Epithelial cell of proximal tubule (primary cell): ENCODE data around the gene TNFRSF13B. TPM values are rescaled to one million over a fixed set of nuclear protein-coding genes. Genes with fewer than 3 reads are reported as not detected.
"Not testable (repeated sequence)": the region's sequence is repeated elsewhere in the genome, so short reads cannot be mapped to it uniquely, and the experiment has no call there.

Experiments used
- DNase-seq: peaks from one replicate; pipeline ENCODE4 v3.0.0-alpha.2; 2011; ENCODE audit warnings: low read depth
- H3K4me3 ChIP-seq: 2 replicates; pipeline ENCODE4 v1.5.1; 2011; ENCODE audit warnings: low read depth, mild to moderate bottlenecking, low read length
- CTCF ChIP-seq: conservative IDR thresholded peaks from 2 replicates; pipeline ENCODE4 v1.5.1; 2012; ENCODE audit warnings: low read depth, mild to moderate bottlenecking, low read length
- total RNA-seq: library from RNA; depleted of rRNA; stranded (reverse); fragments of >200 nt; gene quantifications from 2 replicates; pipeline ENCODE4 v1.2.3, GENCODE V29; 2015

The TNFRSF13B gene
- total RNA-seq, 1 donor from 2014 or later = not detected

- TF ChIP-seq CTCF = no peak
- H3K4me3 ChIP-seq = no peak overlapping the region
- DNase-seq = no peak
These were observed 10.1 kb downstream of the TNFRSF13B start for GRCh38 chr17:16961792-16962191.

- not testable (repeated sequence) for H3K4me3 ChIP-seq, DNase-seq
These were observed 10.9 kb downstream of the TNFRSF13B start for GRCh38 chr17:16961022-16961421.

- not testable (repeated sequence) for H3K4me3 ChIP-seq, DNase-seq
These were observed 16.9 kb downstream of the TNFRSF13B start for GRCh38 chr17:16955011-16955410.

GRCh38 chr17:16954521-16954920 lies 17.4 kb downstream of the TNFRSF13B start:
- H3K4me3 ChIP-seq = no peak overlapping the region
- no peak for TF ChIP-seq CTCF
- no peak for DNase-seq

- TF ChIP-seq CTCF = no peak
- DNase-seq = no peak
- H3K4me3 ChIP-seq = no peak overlapping the region
These were observed 18.1 kb downstream of the TNFRSF13B start for GRCh38 chr17:16953841-16954240.

- no peak for TF ChIP-seq CTCF
- no peak for DNase-seq
- no peak overlapping the region for H3K4me3 ChIP-seq
These were observed 18.6 kb downstream of the TNFRSF13B start for GRCh38 chr17:16953347-16953746.

- no peak overlapping the region for H3K4me3 ChIP-seq
- DNase-seq = no peak
- TF ChIP-seq CTCF = no peak
These were observed 19.5 kb downstream of the TNFRSF13B start for GRCh38 chr17:16952401-16952800.

GRCh38 chr17:16950488-16950887 lies 21.4 kb downstream of the TNFRSF13B start:
- no peak overlapping the region for H3K4me3 ChIP-seq
- TF ChIP-seq CTCF = no peak
- DNase-seq = no peak
